ENCODE data around the gene WDR46.

Gene WDR46

DNA sequence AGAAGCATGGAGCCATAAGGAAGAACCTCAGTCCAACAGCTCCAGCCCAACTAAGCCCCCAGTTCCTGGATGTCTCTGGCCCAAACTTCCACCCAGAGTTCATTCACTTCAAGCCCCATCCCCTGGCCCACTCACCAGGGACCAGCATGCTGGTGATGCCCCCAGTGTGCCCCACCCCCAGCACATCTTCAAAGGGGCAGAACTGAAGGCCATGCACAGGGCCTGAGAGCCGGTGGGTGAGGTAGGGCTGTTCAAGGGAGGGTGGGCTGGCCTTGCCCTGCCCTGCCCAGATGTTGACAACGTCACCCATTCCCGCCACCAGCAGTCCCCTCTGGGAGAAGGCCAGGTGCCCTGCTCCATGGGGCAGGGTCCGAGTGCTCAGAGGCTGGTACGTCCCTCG is 8.5 kb downstream of the WDR46 start:
- no peak for DNase-seq (ENCODE audit: low spot score)
- no peak for TF ChIP-seq CTCF (IDR thresholded peaks at IDR 0.05)
- Histone ChIP-seq H3K4me3 (no peak overlapping the region), H3K27ac (no peak overlapping the region)

DNA sequence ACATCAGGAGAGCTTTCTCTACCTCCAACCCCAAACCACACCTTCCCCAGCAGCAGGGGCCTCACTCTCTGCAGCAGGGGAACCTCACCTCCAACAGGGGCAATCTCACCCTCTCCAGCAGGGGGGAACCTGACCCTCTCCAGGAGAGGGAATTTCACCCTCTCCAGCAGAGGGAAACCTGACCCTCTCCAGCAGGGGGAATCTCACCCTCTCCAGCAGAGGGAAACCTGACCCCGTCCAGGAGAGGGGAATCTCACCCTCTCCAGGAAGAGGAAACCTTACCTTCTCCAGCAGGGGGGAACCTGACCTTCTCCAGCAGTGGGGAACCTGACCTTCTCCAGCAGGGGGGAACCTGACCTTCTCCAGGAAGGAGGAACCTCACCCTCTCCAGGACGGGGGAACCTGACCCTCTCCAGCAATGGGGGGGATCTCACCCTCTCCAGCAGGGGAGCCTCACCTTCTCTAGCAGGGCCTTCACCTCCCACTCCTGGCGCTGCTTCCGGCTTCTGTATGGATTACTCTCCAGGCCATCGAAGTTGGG is 9.0 kb downstream of the WDR46 start:
- Histone ChIP-seq H3K4me3 (no peak overlapping the region), H3K27ac (no peak overlapping the region)
- no peak for TF ChIP-seq CTCF (IDR thresholded peaks at IDR 0.05)
- no peak for DNase-seq (ENCODE audit: low spot score)

DNA sequence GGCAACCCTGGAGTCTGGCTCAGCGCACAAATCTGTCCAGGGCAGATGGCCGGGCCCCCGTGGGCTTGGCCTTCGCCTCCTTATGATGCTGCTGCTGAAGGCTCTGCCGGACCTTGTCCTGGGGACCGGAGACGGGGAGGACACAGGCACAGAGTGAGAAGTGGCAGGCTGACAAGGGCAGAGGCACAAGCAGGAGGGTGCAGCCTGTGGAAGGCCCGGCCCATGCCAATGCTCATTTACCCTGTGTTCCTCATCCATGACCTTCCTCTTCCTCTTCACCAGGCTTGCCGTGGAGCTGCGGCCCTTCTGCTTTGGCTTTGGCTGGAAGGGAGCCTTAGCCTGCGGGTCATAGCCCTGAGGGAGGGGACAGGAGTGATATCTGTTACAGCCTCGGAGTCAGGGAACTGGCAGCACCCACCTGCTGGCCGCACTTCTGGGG is 9.8 kb downstream of the WDR46 start:
- Histone ChIP-seq H3K27ac (no peak overlapping the region), H3K4me3 (no peak overlapping the region)
- no peak for DNase-seq (ENCODE audit: low spot score)
- TF ChIP-seq CTCF (IDR thresholded peaks at IDR 0.05) = no peak

GRCh38 chr6:33278810-33279209 is 10.2 kb downstream of the WDR46 start:
- no peak overlapping the region for H3K4me3 ChIP-seq
- no peak overlapping the region for H3K27ac ChIP-seq
- no peak for TF ChIP-seq CTCF (IDR thresholded peaks at IDR 0.05)
- DNase-seq (ENCODE audit: low spot score) = no peak

DNA sequence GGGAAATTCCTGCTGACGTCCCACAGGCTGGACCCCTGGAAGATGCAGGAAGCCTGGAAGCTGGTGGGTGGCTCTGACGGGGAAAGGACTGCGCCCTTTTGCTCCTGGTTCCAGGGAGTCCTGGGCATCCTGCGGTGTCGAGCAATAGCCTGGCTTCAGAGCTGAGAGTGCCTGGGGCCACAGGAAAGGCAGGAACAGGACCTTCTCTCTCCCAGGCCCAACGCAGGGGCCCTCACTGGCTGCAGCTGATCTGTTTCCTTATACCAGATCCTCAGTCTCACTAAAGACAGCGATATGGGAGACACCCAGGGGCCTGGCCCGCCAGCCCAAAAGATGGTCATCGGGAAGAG is 10.7 kb downstream of the WDR46 start:
- Histone ChIP-seq H3K4me3 (peak overlapping the region; percentile 84), H3K27ac (peak overlapping the region in 1 of 2 donors; percentile 93)
- TF ChIP-seq CTCF (IDR thresholded peaks at IDR 0.05) = no peak
- DNase-seq (ENCODE audit: low spot score) = no peak

GRCh38 chr6:33277663-33278391 is 11.2 kb downstream of the WDR46 start:
- Histone ChIP-seq H3K4me3 (peak overlapping the region; percentile 84), H3K27ac (peak overlapping the region; percentile 83 to 93)
- no peak for TF ChIP-seq CTCF (IDR thresholded peaks at IDR 0.05)
- DNase-seq (ENCODE audit: low spot score) = no peak

Data from coronary artery (tissue), 2 donors.